Uterus (tissue), 2 donors: ENCODE data around the gene ATP6V0A4.

Source experiments
- CTCF ChIP-seq, 4 experiments: fragments of 200-600 bp in 2 of 4; fragments of 450-650 bp in 2 of 4; sonication (generic) in 2 of 4; IDR thresholded peaks; one replicate each; pipeline ENCODE4 v1.5.1; 2016 to 2019; ENCODE audit warnings: antibody characterized with exemption in 4 of 4, mild to moderate bottlenecking in 2 of 4, moderate library complexity in 1 of 4
- POLR2A ChIP-seq, 2 donors: fragments of 450-650 bp; IDR thresholded peaks; one replicate each; pipeline ENCODE4 v1.6.1; 2016; ENCODE audit warnings: antibody characterized with exemption in 2 of 2, mild to moderate bottlenecking in 1 of 2, moderate library complexity in 1 of 2

- no peak for TF ChIP-seq CTCF (IDR thresholded peaks at IDR 0.05)
- TF ChIP-seq POLR2A (IDR thresholded peaks at IDR 0.05): no peak
Observed at GRCh38 chr7:138845711-138846110, 47.7 kb upstream of the ATP6V0A4 start.
